HG03025 (cell line): Measurements from ENCODE around the gene TMEM33.

ENCODE experiments used
- ATAC-seq: cut with Tn5 transposase; IDR thresholded peaks from one replicate; pipeline ENCODE4 v1.9.1; 2021; ENCODE audit warnings: mild to moderate bottlenecking, moderate library complexity; ENCODE audit not compliant: unreplicated experiment, low FRiP score

The TMEM33 gene

GRCh38 chr4:41992967-41993857 is 58.0 kb downstream of the TMEM33 start:
- ATAC-seq = no peak

GRCh38 chr4:41994461-41994985 is 59.3 kb downstream of the TMEM33 start:
- no peak for ATAC-seq

- ATAC-seq = no peak
Measured at GRCh38 chr4:41998019-41998418, 62.8 kb downstream of the TMEM33 start.

- ATAC-seq = no peak
Measured at GRCh38 chr4:41999321-41999720, 64.1 kb downstream of the TMEM33 start.

GRCh38 chr4:42008011-42008786 is 73.0 kb downstream of the TMEM33 start:
- no peak for ATAC-seq
